BE2C (cell line): ENCODE measurements around the gene RASA3.

Source experiments
- DNase-seq: peaks from one replicate; pipeline ENCODE4 v3.0.0-alpha.2; 2020
- H3K27me3 ChIP-seq: fragments of 250-450 bp; sonication (Bioruptor Pico); 2 replicates; pipeline ENCODE4 v1.5.1; 2020; ENCODE audit warnings: mild to moderate bottlenecking
- H3K36me3 ChIP-seq: fragments of 250-450 bp; sonication (Bioruptor Pico); 2 replicates; pipeline ENCODE4 v1.5.1; 2020; ENCODE audit warnings: mild to moderate bottlenecking
- H3K4me1 ChIP-seq: fragments of 250-450 bp; sonication (Bioruptor Pico); 2 replicates; pipeline ENCODE4 v1.5.1; 2020
- H3K4me3 ChIP-seq: 2 replicates; pipeline ENCODE4 v1.5.1; 2011; ENCODE audit warnings: low read depth, low read length
- H3K9me3 ChIP-seq: fragments of 250-450 bp; sonication (Bioruptor Pico); 2 replicates; pipeline ENCODE4 v1.5.1; 2020
- CTCF ChIP-seq: IDR thresholded peaks from 2 replicates; pipeline ENCODE4 v1.5.1; 2012; ENCODE audit warnings: mild to moderate bottlenecking, low read depth, low read length

Gene RASA3

DNA sequence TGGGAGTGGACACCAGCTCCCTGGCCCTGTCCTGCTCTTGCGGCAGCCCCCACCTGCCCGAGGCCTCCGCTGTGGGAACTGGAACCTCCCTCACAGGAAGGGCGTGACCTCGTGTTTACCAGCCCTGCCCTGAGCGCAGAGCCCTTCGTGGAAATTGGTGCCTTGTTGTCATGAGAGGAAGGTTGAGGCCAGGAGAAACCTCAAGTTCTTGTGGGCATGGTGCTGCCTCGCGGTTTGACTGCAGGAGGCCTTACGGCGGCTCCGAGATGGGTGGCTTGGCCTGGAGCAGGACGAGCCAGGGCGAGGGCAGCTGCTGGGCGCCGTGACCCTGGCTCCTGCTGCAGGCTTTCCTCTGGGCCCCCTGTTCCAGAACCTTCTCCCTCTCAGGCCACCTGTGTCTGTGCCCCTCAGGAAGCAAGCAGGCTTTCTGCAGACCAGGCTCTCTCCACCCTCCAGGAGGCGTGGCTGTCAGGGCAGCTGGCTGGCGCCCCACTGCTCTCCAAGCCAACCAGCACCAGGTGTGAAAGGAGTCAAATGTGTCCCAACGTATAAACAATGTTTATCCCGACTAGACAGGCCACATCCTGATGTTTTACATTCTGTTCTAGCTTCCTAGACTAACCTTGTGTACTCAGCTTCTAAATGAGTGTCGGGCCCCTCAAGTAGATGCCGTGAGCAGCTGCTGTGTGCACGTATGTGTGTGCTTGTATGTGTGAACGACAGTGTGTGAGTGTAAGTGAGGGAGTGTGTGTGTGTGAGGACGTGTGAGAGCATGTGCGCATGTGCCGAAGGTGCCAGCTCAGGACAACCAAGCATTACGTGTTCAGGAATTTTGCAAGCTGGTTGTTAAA, 10.4 kb upstream of the RASA3 start:
- TF ChIP-seq CTCF: no peak
- Histone ChIP-seq H3K27me3 (no peaks in the 10 kb centered on the region), H3K4me3 (no peak overlapping the region), H3K9me3 (no peaks in the 10 kb centered on the region), H3K4me1 (peaks cover 3% of the 10 kb centered on the region; the same call in 1 of the 2 replicates), H3K36me3 (no peaks in the 10 kb centered on the region)
- DNase-seq: no peak

- DNase-seq: no peak
- H3K4me1 ChIP-seq: peaks cover 3% of the 10 kb centered on the region; the same call in 1 of the 2 replicates
- no peak overlapping the region for H3K4me3 ChIP-seq
- H3K9me3 ChIP-seq: no peaks in the 10 kb centered on the region
- no peaks in the 10 kb centered on the region for H3K36me3 ChIP-seq
- H3K27me3 ChIP-seq: no peaks in the 10 kb centered on the region
- no peak for TF ChIP-seq CTCF
These were observed 9.7 kb upstream of the RASA3 start for GRCh38 chr13:114142137-114142550.

DNA sequence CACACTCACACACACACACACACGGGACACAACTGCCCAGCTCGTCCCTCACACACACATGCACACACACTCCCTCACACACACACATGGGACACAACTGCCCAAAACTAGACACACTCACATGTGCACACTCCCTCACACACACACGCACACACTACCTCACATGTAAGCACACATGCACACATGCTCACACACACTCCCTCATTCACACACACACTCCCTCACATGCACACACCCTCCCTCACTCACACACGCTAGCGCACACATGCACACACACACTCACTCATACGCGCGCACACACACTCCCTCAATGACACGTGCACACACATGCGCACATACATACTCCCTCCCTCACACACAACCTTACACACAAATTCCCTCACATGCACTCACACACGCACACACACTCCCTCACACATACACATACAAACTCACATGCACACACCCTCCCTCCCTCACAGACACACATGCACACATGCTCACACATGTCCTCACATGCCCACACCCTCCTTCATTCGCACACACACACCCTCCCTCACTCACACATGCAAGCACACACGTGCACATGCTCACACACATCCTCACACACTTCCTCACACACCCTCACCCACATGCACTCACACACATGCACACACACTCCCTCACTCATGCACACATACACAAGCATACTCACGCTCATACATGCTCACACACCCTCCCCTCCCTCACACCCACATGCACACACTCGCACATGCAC, 9.0 kb upstream of the RASA3 start:
- Histone ChIP-seq H3K27me3 (no peaks in the 10 kb centered on the region), H3K36me3 (no peaks in the 10 kb centered on the region), H3K4me1 (peaks cover 3% of the 10 kb centered on the region; the same call in 1 of the 2 replicates), H3K9me3 (no peaks in the 10 kb centered on the region), H3K4me3 (no peak overlapping the region)
- TF ChIP-seq CTCF: no peak
- no peak for DNase-seq

DNA sequence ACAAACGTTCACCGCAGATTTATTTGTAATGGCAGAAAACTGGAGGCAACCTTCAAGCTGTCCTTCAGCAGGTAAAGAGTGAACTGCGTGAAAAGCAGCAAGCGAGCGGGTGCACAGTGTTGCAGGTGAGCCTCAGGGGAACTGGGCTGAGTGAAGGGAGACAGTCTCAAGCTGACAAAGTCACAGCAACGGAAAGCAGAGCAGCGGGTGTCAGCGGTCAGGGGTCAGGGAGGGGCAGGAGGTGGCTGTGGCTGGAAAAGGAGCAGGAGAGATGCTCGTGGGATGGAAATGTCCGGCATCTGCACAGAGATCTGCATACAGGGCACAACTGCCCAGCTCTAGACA, 8.5 kb upstream of the RASA3 start:
- no peak for TF ChIP-seq CTCF
- Histone ChIP-seq H3K36me3 (no peaks in the 10 kb centered on the region), H3K27me3 (no peaks in the 10 kb centered on the region), H3K4me3 (no peak overlapping the region; the same call in 1 of the 2 replicates), H3K9me3 (no peaks in the 10 kb centered on the region), H3K4me1 (peaks cover 3% of the 10 kb centered on the region; the same call in 1 of the 2 replicates)
- no peak for DNase-seq

- Histone ChIP-seq H3K9me3 (no peaks in the 10 kb centered on the region), H3K4me1 (peaks cover 3% of the 10 kb centered on the region; the same call in 1 of the 2 replicates), H3K4me3 (peak overlapping the region; percentile 16; the same call in 1 of the 2 replicates), H3K36me3 (no peaks in the 10 kb centered on the region), H3K27me3 (no peaks in the 10 kb centered on the region)
- no peak for DNase-seq
- no peak for TF ChIP-seq CTCF
These were observed 7.9 kb upstream of the RASA3 start for GRCh38 chr13:114140131-114140905.
